B cell (primary cell): ENCODE measurements around the gene HOXA5.

ENCODE experiments used
- CTCF ChIP-seq: fragments of 200-600 bp; IDR thresholded peaks from one replicate; pipeline ENCODE4 v1.8.0; 2022; ENCODE audit warnings: antibody characterized with exemption, mild to moderate bottlenecking
- EZH2 ChIP-seq: IDR thresholded peaks from 2 replicates; pipeline ENCODE4 v1.6.1; 2012; ENCODE audit warnings: borderline replicate concordance, low read depth, mild to moderate bottlenecking, moderate library complexity, low read length; ENCODE audit not compliant: insufficient read depth, poor library complexity, severe bottlenecking

GRCh38 chr7:27166531-27167505 lies 23.3 kb upstream of the HOXA5 start:
- TF ChIP-seq CTCF, result no peak
- TF ChIP-seq EZH2, result peak; percentile 89
